HG03064 (cell line): ENCODE data around the gene CCRL2.
"Not testable (repeated sequence)": the region's sequence is repeated elsewhere in the genome, so short reads cannot be mapped to it uniquely, and the experiment has no call there.

Experiments used
- ATAC-seq: cut with Tn5 transposase; IDR thresholded peaks from one replicate; pipeline ENCODE4 v1.9.1; 2021; ENCODE audit warnings: low read depth; ENCODE audit not compliant: unreplicated experiment

The CCRL2 gene

DNA sequence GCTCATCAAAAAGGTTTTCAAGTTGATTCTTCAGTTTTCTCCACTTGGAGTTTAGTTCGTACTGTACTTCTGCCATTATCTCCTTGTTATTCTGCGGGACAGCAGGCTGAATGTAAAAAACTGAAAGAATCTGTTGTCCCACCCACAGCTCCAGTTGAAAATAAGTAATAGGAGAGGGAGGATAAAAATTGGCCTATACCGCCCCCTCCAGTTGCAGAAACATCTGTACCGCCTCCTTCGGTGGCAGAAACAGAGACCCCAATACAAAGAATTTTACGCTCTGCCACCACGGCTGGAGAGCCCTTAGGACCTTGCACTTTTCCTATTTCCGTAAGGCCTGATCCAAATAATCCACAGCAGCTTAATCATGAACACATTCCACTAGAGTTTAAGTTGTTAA, 20.3 kb downstream of the CCRL2 start:
- ATAC-seq: not testable (repeated sequence)

DNA sequence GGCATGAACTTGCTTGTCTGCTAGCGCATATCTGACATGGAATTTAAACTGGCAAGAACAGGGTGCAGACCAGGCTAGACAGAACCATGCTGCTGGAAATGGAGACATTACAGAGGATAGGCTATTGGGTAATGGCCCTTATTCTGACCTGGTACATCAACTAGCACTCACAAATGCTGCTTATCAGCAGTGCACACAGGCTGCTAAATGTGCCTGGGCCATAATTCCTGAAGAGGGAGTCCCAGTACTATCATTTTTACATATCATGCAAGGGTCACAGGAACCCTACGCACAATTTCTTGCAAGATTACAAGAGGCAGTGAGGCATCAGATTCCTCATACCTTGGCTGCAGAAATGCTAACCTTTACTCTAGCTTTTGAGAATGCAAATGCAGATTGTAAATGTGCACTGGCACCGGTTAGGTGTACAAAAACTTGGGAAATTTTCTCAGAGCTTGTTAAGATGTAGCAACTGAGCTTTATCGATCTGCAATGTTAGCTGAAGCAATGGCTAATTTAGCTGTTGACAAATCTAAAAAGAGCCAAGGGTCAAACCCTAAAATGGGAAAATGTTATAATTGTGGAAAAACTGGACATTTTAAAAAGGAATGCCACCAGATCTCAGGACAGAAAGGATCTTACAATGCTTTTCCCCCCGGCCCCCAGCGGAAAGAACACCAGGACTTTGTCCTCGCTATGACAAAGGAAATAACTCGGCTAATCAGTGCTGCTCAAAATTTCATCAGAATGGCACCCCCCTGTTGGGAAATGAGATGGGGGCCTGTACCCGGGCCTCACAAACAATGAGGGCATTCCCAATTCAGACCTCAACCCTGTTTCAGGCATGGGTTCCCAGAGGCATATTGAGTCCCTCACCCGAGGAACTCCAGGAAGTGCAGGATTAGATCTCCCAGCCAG, 21.1 kb downstream of the CCRL2 start:
- ATAC-seq: no peak

DNA sequence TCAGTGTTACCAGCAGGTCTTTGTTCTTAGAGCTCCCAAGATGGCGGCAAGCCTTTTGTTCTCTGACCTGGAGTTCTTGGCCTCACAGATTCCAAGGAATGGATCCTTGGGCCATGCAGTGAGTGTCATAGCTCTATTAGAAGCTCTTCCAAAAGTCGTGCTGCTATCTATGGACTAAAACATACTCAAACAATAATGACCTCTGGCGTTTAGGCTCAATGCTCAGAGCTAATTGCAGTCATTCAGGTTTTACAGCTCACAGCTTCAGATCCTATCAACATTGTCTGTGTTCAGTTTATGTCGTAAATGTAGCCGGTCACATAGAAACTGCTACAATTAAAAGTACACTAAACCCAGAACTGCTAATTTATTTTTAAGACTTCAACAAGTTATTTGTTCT, 22.2 kb downstream of the CCRL2 start:
- ATAC-seq: no peak

DNA sequence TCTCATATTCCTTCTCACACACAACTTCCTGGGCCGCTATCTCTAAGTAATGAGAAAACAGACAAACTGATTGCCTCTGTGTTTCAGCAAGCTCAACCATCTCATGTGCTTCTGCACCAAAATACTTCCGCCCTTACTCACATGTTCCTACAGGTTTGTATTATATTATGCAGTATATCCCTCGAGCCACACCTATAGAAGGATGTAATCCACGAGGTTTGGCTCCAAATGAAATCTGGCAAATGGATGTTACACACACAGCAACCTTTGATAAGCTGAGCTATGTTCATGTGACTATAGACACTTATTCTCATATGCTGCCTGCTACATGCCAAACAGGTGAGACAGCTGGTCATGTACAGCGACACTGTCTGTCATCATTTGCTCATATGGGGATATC, 22.6 kb downstream of the CCRL2 start:
- ATAC-seq: no peak

DNA sequence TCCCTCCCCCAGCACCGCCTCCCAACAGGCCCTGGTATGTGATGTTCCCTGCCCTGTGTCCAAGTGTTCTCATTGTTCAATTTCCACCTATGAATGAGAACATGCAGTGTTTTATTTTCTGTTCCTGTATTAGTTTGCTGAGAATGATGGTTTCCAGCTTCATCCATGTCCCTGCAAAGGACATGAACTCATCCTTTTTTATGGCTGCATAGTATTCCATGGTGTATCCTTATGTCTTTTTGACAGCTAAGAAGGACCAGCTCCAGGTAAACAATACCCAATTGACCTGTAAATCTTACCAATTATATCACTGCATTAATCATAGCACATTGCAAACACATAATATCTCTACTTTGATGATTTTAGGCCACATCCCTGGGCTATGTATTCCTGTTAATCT, 23.8 kb downstream of the CCRL2 start:
- not testable (repeated sequence) for ATAC-seq

DNA sequence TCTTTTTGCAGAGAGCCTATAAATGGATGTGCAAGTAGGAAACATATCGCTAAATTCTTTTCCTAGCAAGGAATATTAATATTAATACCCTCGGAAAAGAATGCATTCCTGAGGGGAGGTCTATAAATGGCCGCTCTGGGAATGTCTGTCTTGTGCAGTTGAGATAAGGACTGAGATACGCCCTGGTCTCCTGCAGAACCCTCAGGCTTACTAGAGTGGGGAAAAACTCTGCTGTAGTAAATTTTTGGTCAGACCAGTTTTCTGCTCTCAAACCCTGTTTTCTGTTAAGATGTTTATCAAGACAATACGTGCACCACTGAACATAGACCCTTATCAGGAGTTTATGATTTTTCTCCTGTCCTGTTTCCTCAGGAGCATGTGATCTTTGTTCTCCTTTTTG, 24.8 kb downstream of the CCRL2 start:
- not testable (repeated sequence) for ATAC-seq

DNA sequence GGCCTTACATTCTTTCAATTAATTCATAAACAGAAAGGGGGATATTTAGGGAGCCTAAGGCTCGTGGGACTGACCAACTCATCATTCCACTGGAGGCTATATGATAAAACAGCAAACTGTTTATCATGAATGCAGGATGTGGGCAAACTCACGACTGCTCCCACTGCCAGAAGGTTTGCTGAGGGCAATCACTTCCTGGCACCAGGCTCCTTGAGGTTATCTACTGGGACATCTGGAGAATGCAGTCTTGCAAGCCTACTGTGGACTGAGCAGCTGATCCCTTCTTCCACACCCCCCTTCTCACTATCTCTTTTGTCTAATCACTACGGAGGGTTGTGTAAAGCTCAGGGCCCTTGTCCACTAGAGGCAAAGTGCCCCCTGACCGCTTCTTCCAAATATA, 26.1 kb downstream of the CCRL2 start:
- not testable (repeated sequence) for ATAC-seq

DNA sequence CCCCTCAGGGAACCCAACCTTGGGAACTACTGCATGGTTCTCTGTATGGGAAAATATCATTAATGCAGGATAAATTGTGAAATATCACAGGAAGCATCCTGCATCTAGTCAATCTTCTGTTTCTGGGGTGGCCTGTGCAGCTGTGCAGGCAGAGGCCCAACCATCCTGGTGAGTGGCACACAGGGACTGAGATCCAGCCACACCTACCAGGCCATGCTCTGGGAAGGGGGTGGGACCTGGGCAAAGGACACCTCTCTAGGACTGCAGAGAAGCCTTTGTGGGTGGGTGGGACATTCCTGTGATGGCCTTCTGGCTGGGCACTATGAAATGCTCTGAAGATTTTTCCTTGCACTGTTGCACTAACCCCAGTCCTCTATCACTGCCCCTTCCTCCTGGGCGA, 26.8 kb downstream of the CCRL2 start:
- ATAC-seq: no peak

DNA sequence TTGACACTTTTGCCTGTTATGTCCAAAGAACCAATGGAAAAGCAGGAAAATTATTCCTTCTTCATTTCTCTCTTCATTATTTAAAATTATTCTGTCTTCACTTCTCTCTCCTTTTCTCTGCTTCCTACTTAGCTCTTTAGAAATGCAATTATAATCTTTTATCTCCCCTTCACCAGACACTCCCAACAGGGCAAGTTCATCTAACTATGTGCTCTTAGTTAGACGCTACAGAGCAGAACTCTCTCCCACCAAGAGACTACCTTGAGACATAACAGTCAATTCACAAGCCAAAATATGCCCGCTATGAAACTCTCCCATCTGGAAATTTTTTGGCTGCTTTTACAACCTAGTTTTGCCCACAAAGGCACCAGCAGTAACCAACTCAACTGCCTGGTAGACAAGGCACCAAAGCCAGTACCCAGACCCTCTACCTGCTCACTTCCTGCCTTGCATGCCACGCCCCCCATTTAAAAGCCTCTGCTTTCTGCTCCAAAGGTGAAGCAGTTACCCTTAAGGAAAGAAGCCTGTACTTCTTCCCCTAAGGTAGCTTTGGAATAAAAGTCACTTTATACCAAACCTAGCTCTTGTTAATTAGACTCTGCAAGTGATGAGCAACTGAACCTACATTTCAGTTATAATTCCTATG, 28.1 kb downstream of the CCRL2 start:
- ATAC-seq: no peak

DNA sequence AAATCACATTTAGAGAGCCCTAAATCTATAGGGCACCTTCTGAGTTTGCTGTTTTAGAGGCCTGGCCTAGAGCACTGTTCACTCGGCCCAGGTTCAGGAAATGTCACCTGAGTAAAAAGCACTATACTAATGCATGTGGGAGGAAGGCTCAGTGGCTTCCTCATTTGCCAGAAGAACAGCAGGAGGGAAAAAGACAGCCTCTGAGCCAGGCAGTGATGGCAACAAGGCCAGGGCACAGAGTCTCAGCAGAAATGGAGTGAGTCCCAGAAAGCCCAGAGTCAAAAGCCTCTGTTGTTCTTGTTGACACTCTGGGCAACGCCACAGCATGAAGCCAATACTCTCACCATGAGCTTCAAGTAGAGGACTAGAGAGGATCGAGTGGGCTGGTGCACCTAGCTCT, 31.8 kb downstream of the CCRL2 start:
- no peak for ATAC-seq

DNA sequence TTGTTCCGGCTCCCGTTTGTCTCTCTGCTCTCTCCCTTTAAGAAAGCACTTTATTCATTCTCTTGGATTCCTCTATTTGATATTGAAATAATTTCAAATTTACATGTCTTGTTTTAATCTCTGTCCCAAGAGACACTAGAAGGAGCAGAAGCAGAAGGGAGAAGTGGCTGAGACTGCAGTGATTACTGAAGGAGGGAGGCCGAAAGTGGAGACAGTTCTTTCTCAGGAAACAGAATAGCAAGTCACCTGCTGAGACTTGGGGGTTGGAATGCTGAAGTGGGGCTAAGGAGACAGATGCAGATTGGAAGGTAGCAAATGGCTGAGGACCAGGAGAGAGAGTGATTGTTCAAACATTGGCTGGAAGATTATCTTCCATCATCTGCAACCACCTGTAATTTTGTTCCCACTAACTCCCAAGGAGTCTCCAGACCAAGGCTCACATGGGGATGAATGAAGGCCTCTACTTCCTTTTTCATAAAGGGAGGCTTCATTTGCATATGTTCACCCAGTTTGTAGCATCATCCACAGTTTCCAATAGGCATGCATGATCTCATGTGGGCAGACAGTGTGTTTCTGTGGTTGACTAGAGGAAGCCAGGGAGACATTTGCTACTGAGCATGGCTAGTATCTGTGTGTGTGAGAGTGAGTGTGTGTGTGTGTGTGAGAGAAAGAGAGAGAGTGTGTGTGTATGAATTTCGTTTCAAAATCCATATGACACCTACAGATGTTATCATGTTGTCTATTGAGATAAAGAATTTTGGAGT, 33.7 kb downstream of the CCRL2 start:
- ATAC-seq: no peak

DNA sequence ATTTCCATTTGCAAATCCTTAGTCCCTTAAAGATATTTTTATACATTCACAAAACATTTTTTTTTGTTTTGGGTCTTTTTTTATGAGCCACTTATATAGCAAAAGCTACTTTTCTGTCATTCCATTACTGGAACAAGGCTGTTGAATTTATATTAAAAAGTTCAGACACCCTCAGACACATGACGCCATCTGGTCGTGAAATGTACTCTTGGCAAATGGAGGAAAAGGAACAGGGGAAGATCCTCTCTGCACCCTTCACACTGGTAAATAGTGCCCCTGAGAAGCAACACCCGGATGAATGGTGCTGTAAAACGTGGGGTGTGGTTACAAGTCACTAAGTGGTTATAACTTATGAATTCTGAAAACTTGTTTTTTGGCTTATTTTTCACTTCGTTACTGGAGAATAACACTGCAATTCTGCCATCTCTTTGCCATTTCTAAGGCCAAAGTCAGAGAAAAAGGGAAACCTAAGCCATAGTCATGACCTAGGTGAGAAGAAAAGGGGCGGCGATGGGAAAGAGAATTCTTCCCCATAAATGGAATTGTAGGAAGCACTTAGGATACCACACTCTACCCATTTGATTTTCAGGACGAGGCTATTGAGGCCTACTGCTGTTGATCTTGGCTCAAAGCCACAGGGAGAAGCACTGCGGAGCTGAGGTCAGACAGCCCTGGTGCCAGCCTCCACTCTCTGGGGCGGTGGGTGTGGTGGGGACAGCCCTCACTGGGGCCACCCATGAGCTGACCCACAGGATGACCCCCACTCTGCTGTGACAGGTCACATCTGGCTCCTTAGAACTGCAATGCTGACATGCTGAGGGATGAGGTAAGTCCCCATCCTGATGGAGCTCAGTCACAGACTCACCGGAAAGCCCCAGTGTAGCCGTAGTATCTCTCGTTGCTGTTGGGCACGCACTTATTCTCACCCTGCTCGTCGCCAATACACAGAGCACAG, 35.8 kb downstream of the CCRL2 start:
- no peak for ATAC-seq

DNA sequence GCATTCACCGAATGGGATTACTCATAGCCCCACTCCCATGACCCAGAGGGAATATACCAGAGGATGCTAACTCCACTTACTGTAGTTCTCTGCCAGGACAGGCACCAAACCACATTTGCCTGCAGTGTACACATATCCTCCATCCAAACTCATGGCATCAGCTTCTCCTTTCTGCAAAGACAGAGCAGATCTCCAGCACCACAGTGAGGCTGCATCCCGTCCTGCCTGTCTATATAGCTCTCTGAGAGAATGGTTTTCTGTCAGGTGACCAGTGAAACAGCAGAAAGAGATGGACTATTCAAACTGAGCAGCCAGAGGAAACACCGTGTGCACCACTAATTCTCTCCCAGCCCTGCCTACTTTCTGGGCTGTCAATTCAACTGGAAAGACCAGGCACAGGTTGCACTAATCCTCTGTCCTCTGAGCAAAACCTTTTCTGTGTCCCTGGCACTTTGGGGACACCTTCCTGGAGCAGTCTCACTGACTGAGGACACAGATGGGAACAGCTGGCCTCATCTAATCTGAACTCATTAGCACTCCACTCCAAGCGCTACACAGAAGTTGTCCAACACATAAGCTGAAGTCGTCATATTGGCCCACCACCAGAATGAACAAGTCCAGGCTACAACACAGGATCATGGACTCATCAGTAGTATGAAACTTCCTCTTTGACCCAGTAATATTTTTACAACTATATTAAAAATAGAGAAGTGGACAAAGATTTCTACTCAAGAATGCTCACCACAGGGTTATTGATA, 40.3 kb downstream of the CCRL2 start:
- no peak for ATAC-seq

DNA sequence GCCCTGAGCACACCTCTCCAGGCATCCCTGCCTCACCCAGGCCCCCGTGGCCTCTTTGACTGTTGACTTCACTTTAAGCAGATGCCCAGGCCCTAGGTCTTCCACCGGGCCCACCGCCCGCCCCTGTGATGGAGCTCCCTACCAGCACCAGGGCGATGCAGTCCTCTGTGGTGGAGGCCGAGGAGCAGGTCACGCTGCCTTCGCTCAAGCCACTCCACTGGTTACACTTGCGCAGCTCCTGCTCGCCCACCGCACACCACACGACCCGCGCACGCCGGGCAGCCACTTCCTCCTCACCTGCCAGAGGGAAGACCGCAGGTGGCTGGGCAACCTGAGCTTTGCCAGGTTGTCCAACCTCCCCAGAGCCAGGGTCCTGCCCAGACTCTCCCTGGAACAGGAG, 41.7 kb downstream of the CCRL2 start:
- no peak for ATAC-seq

DNA sequence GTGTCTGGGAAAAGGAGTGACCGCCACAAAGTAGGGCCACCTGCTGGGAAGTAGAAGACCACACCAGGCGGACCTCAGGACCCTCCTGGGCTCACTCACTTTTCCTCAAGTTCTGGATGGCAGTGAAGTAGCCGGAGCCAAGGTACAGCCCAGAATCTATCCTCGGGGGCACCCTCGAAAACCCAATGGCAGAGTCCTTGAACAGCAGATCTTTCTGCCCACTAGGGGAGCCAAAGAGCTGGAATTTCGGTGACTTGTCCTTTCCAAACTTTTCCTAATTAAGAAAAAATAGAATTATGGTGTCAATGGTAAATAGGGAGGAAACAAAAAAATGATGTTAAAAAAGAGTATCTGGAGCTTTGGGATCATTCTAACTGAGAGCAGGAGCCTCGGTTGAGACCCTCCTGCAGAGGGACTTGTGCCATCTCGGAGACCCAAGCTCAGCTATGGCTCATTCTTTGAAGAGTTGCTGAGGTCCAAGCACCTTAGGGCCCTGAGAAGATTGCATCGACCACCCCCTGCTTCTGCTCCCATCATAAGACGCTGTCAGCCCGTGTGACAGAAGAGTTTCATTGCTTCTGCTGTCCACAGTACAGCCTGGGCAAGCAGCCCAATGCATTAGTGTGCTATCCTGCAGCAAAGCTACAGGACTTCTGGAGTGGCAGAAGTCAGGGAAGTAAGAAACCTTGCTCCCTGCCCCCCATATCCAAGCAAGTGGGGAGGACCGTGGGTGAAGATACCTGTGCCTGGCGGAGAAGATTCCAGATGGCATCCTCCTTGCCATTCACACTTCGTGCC, 42.9 kb downstream of the CCRL2 start:
- no peak for ATAC-seq

DNA sequence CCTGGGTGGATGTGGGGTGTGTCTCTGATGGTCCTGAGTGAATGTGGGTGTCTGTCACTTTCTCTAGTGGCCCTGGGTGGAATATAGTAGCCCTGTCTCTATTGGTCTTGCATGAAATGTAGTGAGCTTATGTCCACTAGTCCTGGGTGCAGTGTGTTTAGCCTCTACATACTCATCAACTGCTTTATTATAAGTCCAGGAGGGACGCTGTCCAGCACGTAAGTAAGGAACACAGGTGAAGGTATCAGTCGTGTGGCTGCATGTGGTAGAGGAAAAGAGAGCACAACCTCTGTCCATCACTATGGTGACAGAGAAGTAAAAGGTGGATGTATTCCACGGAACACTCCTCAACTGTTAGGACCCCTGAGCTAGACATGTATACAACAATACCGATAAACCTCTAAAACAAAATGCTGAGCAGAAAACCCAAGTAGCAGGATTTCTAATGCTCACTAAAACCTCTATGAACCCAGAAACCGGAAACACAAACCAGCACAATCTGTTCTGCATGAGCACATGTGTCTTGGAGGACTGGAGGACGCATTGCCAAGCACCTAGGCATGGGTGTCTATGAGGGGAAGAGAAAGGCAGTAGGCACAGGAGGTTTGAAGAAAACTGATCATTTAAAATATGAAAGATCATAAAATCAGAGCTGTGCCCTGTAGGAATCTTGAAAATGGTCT, 46.6 kb downstream of the CCRL2 start:
- no peak for ATAC-seq

DNA sequence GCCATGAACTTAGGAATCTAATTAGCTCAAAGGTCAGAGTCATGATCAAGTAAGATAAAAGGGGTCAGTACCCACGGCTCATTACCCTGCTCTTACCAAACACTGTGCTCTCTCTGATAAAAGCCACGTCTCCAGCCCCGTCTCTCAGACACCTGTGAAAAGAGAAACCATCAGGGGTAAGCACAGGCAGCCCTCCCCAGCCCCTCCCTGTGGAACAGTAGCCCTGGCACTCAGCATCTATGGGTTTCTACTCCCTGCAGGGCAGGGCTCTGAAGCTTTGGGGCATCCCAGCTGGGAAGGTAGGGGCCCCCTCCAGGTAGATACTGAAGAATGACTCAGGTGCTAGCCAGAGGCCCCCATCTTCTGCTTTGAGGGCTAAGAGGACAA, 47.1 kb downstream of the CCRL2 start:
- no peak for ATAC-seq

DNA sequence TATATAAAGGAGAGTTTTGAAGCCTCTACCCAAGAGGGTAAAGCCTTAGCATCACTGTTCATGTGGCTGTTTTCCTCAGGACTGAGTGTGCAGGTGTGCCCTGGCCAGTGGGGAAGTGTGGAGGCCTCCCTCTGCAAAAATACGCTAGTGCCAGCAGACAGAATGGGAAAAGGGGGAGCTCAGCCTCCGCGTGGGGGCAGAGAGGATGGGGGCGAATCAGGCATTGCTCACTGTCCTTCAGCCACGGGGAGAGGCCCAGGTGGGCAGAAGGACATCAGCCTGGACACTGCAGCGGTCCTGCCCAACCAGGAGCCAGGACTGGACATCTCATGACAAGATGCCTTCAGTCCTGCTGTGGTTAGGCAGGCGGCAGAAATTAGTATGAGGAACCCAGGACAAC, 47.5 kb downstream of the CCRL2 start:
- ATAC-seq: no peak
